Epithelial cell of esophagus (primary cell): ENCODE data around the gene EFEMP1.
"Not testable (repeated sequence)": the region's sequence is repeated elsewhere in the genome, so short reads cannot be mapped to it uniquely, and the experiment has no call there.

ENCODE experiments used
- DNase-seq: peaks from one replicate; pipeline ENCODE4 v3.0.0; 2010; ENCODE audit warnings: low read depth
- H3K4me3 ChIP-seq: 2 replicates; pipeline ENCODE4 v1.5.1; 2011; ENCODE audit warnings: mild to moderate bottlenecking, low read length, control low read depth
- TF ChIP-seq, protein P1 (sequence below): IDR thresholded peaks from 2 replicates; pipeline ENCODE4 v1.5.1; 2011; ENCODE audit warnings: low read depth, mild to moderate bottlenecking, low read length, control low read depth, inconsistent platforms; ENCODE audit not compliant: insufficient read depth; ENCODE audit errors: missing control alignments

EFEMP1 gene

DNA sequence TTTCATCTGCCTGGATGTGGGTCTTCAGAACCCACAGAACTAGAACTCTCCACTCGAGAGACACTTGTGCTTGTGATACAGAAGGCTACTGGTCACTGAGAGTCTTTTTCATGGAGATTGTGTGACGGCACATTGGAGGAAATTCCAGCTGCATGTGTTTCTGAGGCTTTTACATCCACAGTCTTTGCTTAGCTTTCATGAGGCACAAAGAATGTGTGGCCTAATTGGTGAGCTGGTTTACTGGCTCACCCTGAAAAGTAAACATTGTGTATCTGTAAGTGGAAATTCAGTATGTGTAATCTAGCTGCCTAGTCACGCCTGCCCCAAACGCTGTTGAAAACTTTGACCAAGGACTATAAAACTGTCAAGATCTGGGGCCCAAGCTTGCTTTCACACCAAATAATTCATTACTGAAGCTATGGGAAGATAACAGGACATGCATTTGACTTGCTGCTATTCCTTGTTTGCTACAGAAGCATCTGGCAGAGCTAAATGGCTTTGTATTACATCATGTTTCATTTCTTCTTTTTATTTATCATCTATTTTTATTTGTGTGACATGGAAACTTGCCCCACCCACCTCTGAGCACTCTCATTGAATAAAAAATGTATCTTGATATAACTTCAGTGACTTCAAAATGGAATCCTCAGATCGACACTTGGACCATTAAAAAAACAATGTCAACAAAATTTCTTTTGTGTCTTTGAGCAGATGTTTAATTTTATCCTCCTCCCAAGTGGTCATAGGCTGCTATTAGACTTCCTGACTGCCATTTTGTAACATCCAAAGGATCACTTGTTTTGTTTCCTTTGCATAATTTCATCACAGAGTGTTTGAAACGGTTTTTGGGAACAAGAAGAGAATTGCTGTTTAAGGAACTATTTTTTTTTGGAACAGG lies 80.2 kb downstream of the EFEMP1 start:
- peak; percentile 96 for DNase-seq
- TF ChIP-seq, protein P1, sequence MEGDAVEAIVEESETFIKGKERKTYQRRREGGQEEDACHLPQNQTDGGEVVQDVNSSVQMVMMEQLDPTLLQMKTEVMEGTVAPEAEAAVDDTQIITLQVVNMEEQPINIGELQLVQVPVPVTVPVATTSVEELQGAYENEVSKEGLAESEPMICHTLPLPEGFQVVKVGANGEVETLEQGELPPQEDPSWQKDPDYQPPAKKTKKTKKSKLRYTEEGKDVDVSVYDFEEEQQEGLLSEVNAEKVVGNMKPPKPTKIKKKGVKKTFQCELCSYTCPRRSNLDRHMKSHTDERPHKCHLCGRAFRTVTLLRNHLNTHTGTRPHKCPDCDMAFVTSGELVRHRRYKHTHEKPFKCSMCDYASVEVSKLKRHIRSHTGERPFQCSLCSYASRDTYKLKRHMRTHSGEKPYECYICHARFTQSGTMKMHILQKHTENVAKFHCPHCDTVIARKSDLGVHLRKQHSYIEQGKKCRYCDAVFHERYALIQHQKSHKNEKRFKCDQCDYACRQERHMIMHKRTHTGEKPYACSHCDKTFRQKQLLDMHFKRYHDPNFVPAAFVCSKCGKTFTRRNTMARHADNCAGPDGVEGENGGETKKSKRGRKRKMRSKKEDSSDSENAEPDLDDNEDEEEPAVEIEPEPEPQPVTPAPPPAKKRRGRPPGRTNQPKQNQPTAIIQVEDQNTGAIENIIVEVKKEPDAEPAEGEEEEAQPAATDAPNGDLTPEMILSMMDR, result no peak
- H3K4me3 ChIP-seq, result no peak overlapping the region

- H3K4me3 ChIP-seq, result no peak overlapping the region
- no peak for DNase-seq
- TF ChIP-seq, protein P1, result no peak
Measured at GRCh38 chr2:55842046-55842445, 81.5 kb downstream of the EFEMP1 start.

DNA sequence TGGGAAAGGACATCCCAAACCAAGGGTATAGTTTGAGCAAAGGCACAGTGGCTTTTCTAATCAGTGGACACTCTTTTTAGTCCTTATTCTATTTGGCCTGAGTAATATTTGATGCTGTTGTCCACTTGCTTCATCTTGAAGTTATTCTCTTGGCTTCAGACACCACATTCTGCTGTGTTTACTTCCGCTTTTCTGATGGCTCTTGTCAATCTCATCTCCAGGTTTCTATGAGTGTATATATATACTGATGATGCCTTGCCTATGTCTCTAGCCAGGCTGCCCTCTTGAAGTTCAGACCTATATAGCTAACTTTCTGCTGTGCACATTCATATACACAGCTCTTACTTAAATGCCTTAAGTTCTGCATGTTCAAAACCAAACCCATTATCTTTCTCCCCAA lies 83.1 kb downstream of the EFEMP1 start:
- DNase-seq, result no peak
- TF ChIP-seq, protein P1, result no peak
- no peak overlapping the region for H3K4me3 ChIP-seq

DNA sequence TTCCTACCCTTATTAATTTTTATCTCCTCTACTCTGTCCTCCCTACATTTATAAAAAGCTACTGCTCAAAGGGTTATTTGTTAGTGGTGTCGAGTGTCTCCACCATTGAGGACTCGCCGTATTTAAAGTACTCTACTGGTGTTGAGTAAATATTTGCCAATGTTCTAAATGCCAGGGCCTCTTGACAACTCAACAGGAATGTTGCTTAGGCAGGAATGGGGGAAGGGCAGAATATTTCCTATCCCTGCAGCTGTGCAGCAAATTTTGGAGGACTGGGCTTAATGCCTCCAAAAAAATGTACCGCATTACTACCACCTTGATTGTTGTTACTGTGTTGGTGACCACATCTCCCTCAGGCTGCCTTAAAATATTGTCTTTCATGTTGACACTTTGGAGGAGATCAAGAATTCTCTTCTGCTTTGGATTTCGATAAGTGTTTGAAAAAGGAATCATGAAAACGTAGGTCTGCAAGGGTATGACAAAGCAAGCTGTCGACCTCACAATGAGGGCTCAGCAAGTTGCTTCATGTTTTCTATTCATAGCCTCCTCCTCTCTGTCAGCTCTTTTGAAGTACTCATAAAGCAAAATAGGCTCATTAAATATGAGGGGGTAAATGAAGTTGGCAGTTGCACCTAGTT lies 84.3 kb downstream of the EFEMP1 start:
- H3K4me3 ChIP-seq, result peak overlapping the region; percentile 23
- DNase-seq, result peak; percentile 93
- TF ChIP-seq, protein P1, result no peak

GRCh38 chr2:55838653-55839052 lies 84.9 kb downstream of the EFEMP1 start:
- TF ChIP-seq, protein P1, result no peak
- H3K4me3 ChIP-seq, result peak overlapping the region; percentile 3
- peak; percentile 73 for DNase-seq

GRCh38 chr2:55838117-55838516 lies 85.5 kb downstream of the EFEMP1 start:
- not testable (repeated sequence) for DNase-seq, H3K4me3 ChIP-seq

GRCh38 chr2:55837073-55837472 lies 86.5 kb downstream of the EFEMP1 start:
- no peak for DNase-seq
- H3K4me3 ChIP-seq, result no peak overlapping the region
- TF ChIP-seq, protein P1, result no peak

DNA sequence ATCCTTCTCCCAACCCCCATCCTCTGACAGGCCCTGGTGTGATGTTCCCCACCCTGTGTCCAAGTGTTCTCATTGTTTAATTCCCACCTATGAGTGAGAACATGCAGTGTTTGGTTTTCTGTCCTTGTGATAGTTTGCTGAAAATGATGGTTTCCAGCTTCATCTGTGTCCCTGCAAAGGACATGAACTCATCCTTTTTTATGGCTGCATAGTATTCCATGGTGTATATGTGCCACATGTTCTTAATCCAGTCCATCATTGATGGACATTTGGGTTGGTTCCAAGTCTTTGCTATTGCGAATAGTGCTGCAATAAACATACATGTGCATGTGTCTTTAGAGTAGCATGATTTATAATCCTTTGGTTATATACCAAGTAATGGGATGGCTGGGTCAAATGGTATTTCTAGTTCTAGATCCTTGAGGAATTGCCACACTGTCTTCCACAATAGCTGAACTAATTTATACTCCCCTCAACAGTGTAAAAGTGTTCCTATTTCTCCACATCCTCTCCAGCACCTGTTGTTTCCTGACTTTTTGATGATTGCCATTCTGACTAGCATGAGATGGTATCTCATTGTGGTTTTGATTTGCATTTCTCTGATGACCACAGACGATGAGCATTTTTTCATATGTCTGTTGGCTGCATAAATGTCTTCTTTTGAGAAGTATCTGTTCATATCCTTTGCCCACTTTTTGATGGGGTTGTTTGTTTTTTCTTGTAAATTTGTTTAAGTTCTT lies 91.7 kb downstream of the EFEMP1 start:
- H3K4me3 ChIP-seq, DNase-seq: not testable (repeated sequence)
